ENCODE data around the gene TMEM69. TPM values are rescaled to one million over a fixed set of nuclear protein-coding genes. Genes with fewer than 3 reads are reported as not detected.
"Not testable (repeated sequence)": the region's sequence is repeated elsewhere in the genome, so short reads cannot be mapped to it uniquely, and the experiment has no call there.

The TMEM69 gene
- total and polyA plus RNA-seq, 2 experiments from 2014 or later: 59.7 to 62.4 TPM

GRCh38 chr1:45716700-45717099 lies 28.7 kb downstream of the TMEM69 start (continued):
- TF ChIP-seq CTCF (conservative IDR thresholded peaks at IDR 0.05; ENCODE audit: low read depth in 2 of 2) (no peak), STAT1 (IDR thresholded peaks at IDR 0.05; ENCODE audit: unreplicated experiment) (no peak), ZNF114 (CRISPR knock-in tag; IDR thresholded peaks at IDR 0.05) (no peak), JUNB (IDR thresholded peaks at IDR 0.05; ENCODE audit: unreplicated experiment) (no peak)

GRCh38 chr1:45717386-45717785 lies 29.4 kb downstream of the TMEM69 start:
- H2AFZ ChIP-seq; H3K27ac ChIP-seq (ENCODE audit: low read depth); H3K27me3 Mint-ChIP-seq (ENCODE audit: insufficient read depth, low read depth, poor library complexity); H3K36me3 ChIP-seq (ENCODE audit: insufficient read depth); H3K36me3 Mint-ChIP-seq (ENCODE audit: low read depth); H4K20me1 ChIP-seq (replicated peaks; ENCODE audit: insufficient read depth); H3K4me1 Mint-ChIP-seq; H3K4me3 ChIP-seq; H3K9me2 ChIP-seq (ENCODE audit: insufficient read depth); ATAC-seq; H3K4me3 Mint-ChIP-seq; H3K4me1 ChIP-seq (ENCODE audit: insufficient read depth); H3K4me2 ChIP-seq; H3F3A ChIP-seq (replicated peaks; ENCODE audit: low read depth); DNase-seq (ENCODE audit: low spot score); H3K27ac Mint-ChIP-seq; H3K9me3 Mint-ChIP-seq; H3K79me2 ChIP-seq (replicated peaks; ENCODE audit: insufficient read depth); H3K27me3 ChIP-seq (ENCODE audit: insufficient read depth): not testable (repeated sequence)

- Histone ChIP-seq H3K9me2 (ENCODE audit: insufficient read depth) (no peaks in the 10 kb centered on the region), H2AFZ (no peak overlapping the region), H3K4me2 (no peak overlapping the region), H3K27ac (ENCODE audit: low read depth) (no peak overlapping the region), H3K79me2 (replicated peaks; ENCODE audit: insufficient read depth) (no peaks in the 10 kb centered on the region), H3K27me3 (ENCODE audit: insufficient read depth) (no peaks in the 10 kb centered on the region), H3F3A (replicated peaks; ENCODE audit: low read depth) (no peaks in the 10 kb centered on the region), H3K4me1 (ENCODE audit: insufficient read depth) (no peaks in the 10 kb centered on the region), H3K36me3 (ENCODE audit: insufficient read depth) (no peaks in the 10 kb centered on the region), H3K4me3 (no peak overlapping the region), H4K20me1 (replicated peaks; ENCODE audit: insufficient read depth) (no peaks in the 10 kb centered on the region)
- no peak for ATAC-seq
- TF ChIP-seq EZH2 (IDR thresholded peaks at IDR 0.05; ENCODE audit: low read depth, unreplicated experiment): no peak
- TF ChIP-seq ZNF331 (CRISPR knock-in tag; IDR thresholded peaks at IDR 0.05; ENCODE audit: low read depth): no peak
- DNase-seq (ENCODE audit: low spot score): no peak
- no peak overlapping the region for H3K27ac Mint-ChIP-seq
- H3K36me3 Mint-ChIP-seq (ENCODE audit: low read depth): peaks cover 6% of the 10 kb centered on the region; the same call in 2 of the 3 replicates
- H3K9me3 Mint-ChIP-seq: peaks cover under 1% of the 10 kb centered on the region; the same call in 2 of the 3 replicates
- H3K4me1 Mint-ChIP-seq: no peaks in the 10 kb centered on the region
- H3K4me3 Mint-ChIP-seq: no peak overlapping the region
- peaks cover 1% of the 10 kb centered on the region for H3K27me3 Mint-ChIP-seq (ENCODE audit: insufficient read depth, low read depth, poor library complexity)
Observed at GRCh38 chr1:45718289-45718688, 30.3 kb downstream of the TMEM69 start.

GRCh38 chr1:45721207-45721606 lies 33.2 kb downstream of the TMEM69 start:
- no peak overlapping the region for H3K4me3 ChIP-seq
- Mint-ChIP-seq H3K36me3 (ENCODE audit: low read depth) (peaks cover 8% of the 10 kb centered on the region; the same call in 2 of the 3 replicates), H3K9me3 (peaks cover 3% of the 10 kb centered on the region; the same call in 2 of the 3 replicates), H3K4me3 (no peak overlapping the region), H3K4me1 (no peaks in the 10 kb centered on the region), H3K27ac (no peak overlapping the region), H3K27me3 (ENCODE audit: insufficient read depth, low read depth, poor library complexity) (peaks cover under 1% of the 10 kb centered on the region)
- no peaks in the 10 kb centered on the region for H3K79me2 ChIP-seq (replicated peaks; ENCODE audit: insufficient read depth)
- no peaks in the 10 kb centered on the region for H3K4me1 ChIP-seq (ENCODE audit: insufficient read depth)
- no peak for ATAC-seq
- no peak for DNase-seq (ENCODE audit: low spot score)
- no peaks in the 10 kb centered on the region for H3K9me2 ChIP-seq (ENCODE audit: insufficient read depth)
- H3K4me2 ChIP-seq: no peak overlapping the region
- no peaks in the 10 kb centered on the region for H3F3A ChIP-seq (replicated peaks; ENCODE audit: low read depth)
- no peaks in the 10 kb centered on the region for H3K36me3 ChIP-seq (ENCODE audit: insufficient read depth)
- H4K20me1 ChIP-seq (replicated peaks; ENCODE audit: insufficient read depth): no peaks in the 10 kb centered on the region
- H2AFZ ChIP-seq: no peak overlapping the region
- no peaks in the 10 kb centered on the region for H3K27me3 ChIP-seq (ENCODE audit: insufficient read depth)
- H3K27ac ChIP-seq (ENCODE audit: low read depth): no peak overlapping the region
- no peak for TF ChIP-seq POLR2AphosphoS5 (IDR thresholded peaks at IDR 0.05; ENCODE audit: low read depth)
- TF ChIP-seq EZH2 (IDR thresholded peaks at IDR 0.05; ENCODE audit: low read depth, unreplicated experiment): no peak
- TF ChIP-seq ETS1 (IDR thresholded peaks at IDR 0.05): no peak
- TF ChIP-seq CTCF (conservative IDR thresholded peaks at IDR 0.05; ENCODE audit: low read depth in 2 of 2): no peak
- no peak for TF ChIP-seq JUNB (IDR thresholded peaks at IDR 0.05; ENCODE audit: unreplicated experiment)
- no peak for TF ChIP-seq EZH2phosphoT487 (IDR thresholded peaks at IDR 0.05; ENCODE audit: unreplicated experiment)
